ENCODE measurements around the gene GID8. TPM values are rescaled to one million over a fixed set of nuclear protein-coding genes. Genes with fewer than 3 reads are reported as not detected.

GID8 gene
- total RNA-seq, 2 experiments from 2014 or later: 39.2 to 42.2 TPM

- ChIA-PET POLR2A (interaction anchor here (1.9 to 2.5 kb wide), 2 partner anchors 24 to 31 kb away, joined by 8 to 11 read pairs; no protein-coding TSS in a partner anchor), CTCF (interaction anchor here (1.0 to 1.6 kb wide), 4 partner anchors 43 to 166 kb away, joined by 3 to 5 read pairs (median 3); no protein-coding TSS in a partner anchor)
- peak; percentile 87 for ATAC-seq
- peaks cover 48% of the 10 kb centered on the region for H3K27me3 Mint-ChIP-seq
- peak; percentile 90 for DNase-seq
- no peak for TF ChIP-seq CTCF (IDR thresholded peaks at IDR 0.05)
- peaks cover 38% of the 10 kb centered on the region for H3K4me1 Mint-ChIP-seq (ENCODE audit: low read depth)
- H3K27ac Mint-ChIP-seq: no peak overlapping the region
- intact Hi-C loops (cut with micrococcal nuclease): no loop called here
- peak overlapping the region; percentile 8 for H3K4me3 Mint-ChIP-seq
- no peaks in the 10 kb centered on the region for H3K36me3 Mint-ChIP-seq (ENCODE audit: low read depth)
- no peaks in the 10 kb centered on the region for H3K9me3 Mint-ChIP-seq
These were observed 39.9 kb downstream of the GID8 start for GRCh38 chr20:62977613-62978560.

DNA sequence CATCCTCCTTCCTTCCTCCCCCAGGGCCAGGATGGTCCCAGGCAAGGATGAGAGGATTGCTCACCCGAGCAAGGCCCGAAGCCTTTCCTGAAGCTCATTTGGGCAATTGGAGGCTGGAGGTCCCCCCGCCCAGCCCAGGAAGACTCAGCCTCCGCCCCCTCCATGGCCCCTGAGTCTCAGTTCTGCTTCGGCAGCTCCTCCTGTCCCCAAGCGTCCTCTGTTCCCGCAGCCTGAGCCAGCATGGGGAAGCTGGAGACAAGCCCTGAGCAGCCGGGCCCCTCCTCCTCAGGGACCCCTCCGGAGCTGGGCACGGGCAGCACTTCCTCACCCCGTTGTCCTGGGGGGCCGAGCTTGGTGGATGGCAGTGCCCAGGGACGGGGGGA is 40.6 kb downstream of the GID8 start:
- H3K4me1 Mint-ChIP-seq (ENCODE audit: low read depth): peaks cover 38% of the 10 kb centered on the region
- no peak overlapping the region for H3K4me3 Mint-ChIP-seq
- POLR2A ChIA-PET: interaction anchor here (1.9 to 2.5 kb wide), 2 partner anchors 25 to 31 kb away, joined by 8 to 11 read pairs; no protein-coding TSS in a partner anchor
- CTCF ChIA-PET: interaction anchor here (1.0 to 1.6 kb wide), 2 partner anchors 44 to 51 kb away, joined by 3 read pairs; no protein-coding TSS in a partner anchor
- H3K27me3 Mint-ChIP-seq: peaks cover 45% of the 10 kb centered on the region
- no peaks in the 10 kb centered on the region for H3K36me3 Mint-ChIP-seq (ENCODE audit: low read depth)
- ATAC-seq: no peak
- H3K9me3 Mint-ChIP-seq: no peaks in the 10 kb centered on the region
- intact Hi-C loops (cut with micrococcal nuclease): no loop called here
- TF ChIP-seq CTCF (IDR thresholded peaks at IDR 0.05): no peak
- H3K27ac Mint-ChIP-seq: no peak overlapping the region
- DNase-seq: no peak

- H3K4me1 Mint-ChIP-seq (ENCODE audit: low read depth): peaks cover 38% of the 10 kb centered on the region
- ATAC-seq (no peak), DNase-seq (no peak)
- intact Hi-C loops (cut with micrococcal nuclease): no loop called here
- H3K36me3 Mint-ChIP-seq (ENCODE audit: low read depth): no peaks in the 10 kb centered on the region
- ChIA-PET POLR2A (interaction anchor here (1.2 to 2.5 kb wide), 3 partner anchors 20 to 61 kb away, joined by 3 to 11 read pairs (median 4); no protein-coding TSS in a partner anchor), CTCF (interaction anchor here (0.8 to 1.5 kb wide), 3 partner anchors 13 to 71 kb away, joined by 3 read pairs; no protein-coding TSS in a partner anchor)
- H3K27ac Mint-ChIP-seq: no peak overlapping the region
- TF ChIP-seq CTCF (IDR thresholded peaks at IDR 0.05): no peak
- no peaks in the 10 kb centered on the region for H3K9me3 Mint-ChIP-seq
- H3K4me3 Mint-ChIP-seq: no peak overlapping the region
- peaks cover 39% of the 10 kb centered on the region for H3K27me3 Mint-ChIP-seq
These were observed 41.4 kb downstream of the GID8 start for GRCh38 chr20:62979310-62979709.

- Mint-ChIP-seq H3K9me3 (no peaks in the 10 kb centered on the region), H3K36me3 (ENCODE audit: low read depth) (no peaks in the 10 kb centered on the region), H3K4me3 (no peak overlapping the region), H3K4me1 (ENCODE audit: low read depth) (peaks cover 38% of the 10 kb centered on the region), H3K27me3 (peaks cover 33% of the 10 kb centered on the region), H3K27ac (no peak overlapping the region)
- no peak for ATAC-seq
- DNase-seq: no peak
- intact Hi-C loops (cut with micrococcal nuclease): no loop called here
- ChIA-PET POLR2A (interaction anchor here (0.8 to 1.7 kb wide), 4 partner anchors 12 to 62 kb away, joined by 3 to 4 read pairs (median 3); no protein-coding TSS in a partner anchor), CTCF (interaction anchor here (0.8 to 2.1 kb wide), 6 partner anchors 7 to 72 kb away, joined by 3 to 10 read pairs (median 4); no protein-coding TSS in a partner anchor)
- TF ChIP-seq CTCF (IDR thresholded peaks at IDR 0.05): no peak
These were observed 42.0 kb downstream of the GID8 start for GRCh38 chr20:62979876-62980373.
